Fibroblast of villous mesenchyme (primary cell): Measurements from ENCODE around the gene ANKS6. TPM values are rescaled to one million over a fixed set of nuclear protein-coding genes. Genes with fewer than 3 reads are reported as not detected.

Experiments used
- DNase-seq: peaks from one replicate; pipeline ENCODE4 v3.0.0-alpha.2; 2010; ENCODE audit warnings: low read depth
- H3K4me3 ChIP-seq: 2 replicates; pipeline ENCODE4 v1.5.1; 2011; ENCODE audit warnings: low read depth, mild to moderate bottlenecking, low read length
- CTCF ChIP-seq: IDR thresholded peaks from 2 replicates; pipeline ENCODE4 v1.5.1; 2012; ENCODE audit warnings: low read depth, mild to moderate bottlenecking, low read length; ENCODE audit not compliant: insufficient read depth
- total RNA-seq: library from RNA; depleted of rRNA; stranded (reverse); fragments of >200 nt; gene quantifications from 2 replicates; pipeline ENCODE4 v1.2.3, GENCODE V29; 2012

ANKS6 gene
- total RNA-seq, 1 donor, result 6.9 TPM

- no peak for TF ChIP-seq CTCF
- H3K4me3 ChIP-seq, result no peak overlapping the region
- no peak for DNase-seq
Observed at GRCh38 chr9:98793031-98793430, 3.3 kb downstream of the ANKS6 start.

- no peak for DNase-seq
- no peak overlapping the region for H3K4me3 ChIP-seq
- TF ChIP-seq CTCF, result no peak
Observed at GRCh38 chr9:98791608-98792490, 4.5 kb downstream of the ANKS6 start.

- peak; percentile 94 for DNase-seq
- TF ChIP-seq CTCF, result peak; percentile 96
Observed at GRCh38 chr9:98790842-98791607, 5.3 kb downstream of the ANKS6 start.

GRCh38 chr9:98790134-98790841 is 6.1 kb downstream of the ANKS6 start:
- no peak for TF ChIP-seq CTCF
- no peak for DNase-seq
- H3K4me3 ChIP-seq, result no peak overlapping the region

More at GRCh38 chr9:98790842-98791607, 5.3 kb downstream of the ANKS6 start:
- H3K4me3 ChIP-seq, result no peak overlapping the region

GRCh38 chr9:98789483-98790133 is 6.7 kb downstream of the ANKS6 start:
- DNase-seq, result no peak
- TF ChIP-seq CTCF, result no peak
- no peak overlapping the region for H3K4me3 ChIP-seq

- H3K4me3 ChIP-seq, result no peak overlapping the region
- TF ChIP-seq CTCF, result no peak
- no peak for DNase-seq
Observed at GRCh38 chr9:98787766-98788335, 8.5 kb downstream of the ANKS6 start.
